K562 (cell line): ENCODE results near the gene HPX. TPM values are rescaled to one million over a fixed set of nuclear protein-coding genes. Genes with fewer than 3 reads are reported as not detected.

Experiments
- ATAC-seq: fragments of 200-7000 bp; cut with Tn5 transposase; 3 replicates; pipeline ENCODE4 v1.9.1; 2020; ENCODE audit warnings: moderate library complexity
- BruUV-seq: library from RNA; stranded (reverse); fragments of 400-500 nt; replicated peaks from 2 replicates; lab custom pipeline; 2021; lab: Mats Ljungman, UMichigan
- CTCF ChIA-PET: fragments of 300-600 bp; formaldehyde crosslinking; extraction: SDS; loops from one replicate; lab custom pipeline; 2021; ENCODE audit warnings: low intra/inter-chr PET ratio; lab: Yijun Ruan, JAX
- POLR2A ChIA-PET: fragments of 300-600, 350-650 bp; sonication (Branson Sonifier 250); formaldehyde crosslinking; extraction: SDS; loops from one replicate; lab custom pipeline; 2021; ENCODE audit warnings: antibody characterized with exemption, inconsistent platforms; lab: Yijun Ruan, JAX
- DNase-seq, 4 experiments: peaks; one replicate each; pipeline versions ENCODE4 v3.0.0 to v3.0.0-alpha.2; 2011 to 2018; ENCODE audit warnings: low spot score in 3 of 4, mixed read lengths in 3 of 4; ENCODE audit errors: extremely low read depth in 1 of 4
- FAIRE-seq: peaks from 2 replicates; lab custom pipeline; 2011; peaks lifted over from hg19 to GRCh38; lab: Jason Lieb, UNC
- H2AFZ ChIP-seq: 2 replicates; pipeline ENCODE4 v1.6.0; 2011; ENCODE audit warnings: low read depth, low read length, control low read depth, inconsistent platforms
- H3K27ac ChIP-seq: fragments of 200-600 bp; 3 replicates; pipeline ENCODE4 v1.8.0; 2011; ENCODE audit warnings: low read depth, mild to moderate bottlenecking, control low read depth, inconsistent platforms, low read length, moderate library complexity, mixed read lengths; ENCODE audit errors: extremely low read depth
- H3K27me3 ChIP-seq, 2 experiments: fragments of 300-600 bp in 1 of 2; 2 replicates in 1 of 2; 3 replicates in 1 of 2; pipeline versions ENCODE4 v1.6.0 to v1.8.0; 2011; ENCODE audit warnings: inconsistent platforms in 2 of 2, low read length in 2 of 2, mild to moderate bottlenecking in 1 of 2, mixed read lengths in 1 of 2, moderate library complexity in 1 of 2; ENCODE audit not compliant: control insufficient read depth in 2 of 2, insufficient read depth in 2 of 2
- H3K36me3 ChIP-seq: fragments of 300-600 bp; 3 replicates; pipeline ENCODE4 v1.8.0; 2011; ENCODE audit warnings: mild to moderate bottlenecking, low read length, inconsistent platforms; ENCODE audit not compliant: control insufficient read depth, insufficient read depth
- H3K4me1 ChIP-seq, 2 experiments: fragments of 200-600 bp in 1 of 2; replicated peaks in 1 of 2; 2 replicates in 1 of 2; 3 replicates in 1 of 2; pipeline versions ENCODE4 v1.5.1 to v1.8.0; 2011; ENCODE audit warnings: inconsistent platforms in 2 of 2, low read length in 2 of 2, mild to moderate bottlenecking in 1 of 2, mixed read lengths in 1 of 2, moderate library complexity in 1 of 2; ENCODE audit not compliant: control insufficient read depth in 2 of 2, insufficient read depth in 2 of 2
- H3K4me2 ChIP-seq: 2 replicates; pipeline ENCODE4 v1.6.1; 2011; ENCODE audit warnings: low read length, control low read depth, inconsistent platforms, mixed read lengths; ENCODE audit not compliant: insufficient read depth
- H3K4me3 ChIP-seq: fragments of 200-600 bp; sonication (generic), shearing (Covaris generic); 2 replicates; pipeline ENCODE4 v1.5.1; 2016; ENCODE audit warnings: control low read depth, inconsistent platforms
- H3K79me2 ChIP-seq: fragments of 200-600 bp; 3 replicates; pipeline ENCODE4 v1.8.0; 2011; ENCODE audit warnings: low read length, inconsistent platforms; ENCODE audit not compliant: control insufficient read depth, insufficient read depth
- H3K9ac ChIP-seq, 2 experiments: 2 replicates each; pipeline versions ENCODE4 v1.6.0 to v1.6.1; 2011; ENCODE audit warnings: low read depth in 2 of 2, low read length in 2 of 2, control low read depth in 1 of 2, inconsistent platforms in 1 of 2, mild to moderate bottlenecking in 1 of 2, mixed read lengths in 1 of 2; ENCODE audit not compliant: insufficient read depth in 1 of 2
- H3K9me1 ChIP-seq: one replicate; pipeline ENCODE4 v1.6.0; 2011; ENCODE audit warnings: inconsistent platforms, mild to moderate bottlenecking, low read length, moderate library complexity; ENCODE audit not compliant: control insufficient read depth, insufficient read depth
- H3K9me3 ChIP-seq: replicated peaks from 2 replicates; pipeline ENCODE4 v1.5.1; 2011; ENCODE audit warnings: low read depth, low read length, inconsistent platforms; ENCODE audit not compliant: control insufficient read depth, insufficient read depth
- H4K20me1 ChIP-seq: replicated peaks from 2 replicates; pipeline ENCODE4 v1.6.1; 2011; ENCODE audit warnings: low read length, inconsistent platforms, mixed read lengths; ENCODE audit not compliant: control insufficient read depth, insufficient read depth
- ARID1B ChIP-seq: fragments of 450-650 bp; IDR thresholded peaks from 2 replicates; pipeline ENCODE4 v1.6.1; 2016; ENCODE audit warnings: antibody characterized with exemption, mild to moderate bottlenecking, inconsistent platforms
- ARID2 ChIP-seq: fragments of 450-650 bp; IDR thresholded peaks from 2 replicates; pipeline ENCODE4 v1.6.1; 2017; ENCODE audit warnings: antibody characterized with exemption, mild to moderate bottlenecking
- BRF2 ChIP-seq: IDR thresholded peaks from 3 replicates; pipeline ENCODE4 v1.6.1; 2011; ENCODE audit warnings: borderline replicate concordance, mild to moderate bottlenecking; ENCODE audit not compliant: insufficient read length, insufficient read depth
- FOSL1 ChIP-seq: fragments of 200-800 bp; sonication (Bioruptor generic); conservative IDR thresholded peaks from 2 replicates; pipeline ENCODE4 v1.6.1; 2016; ENCODE audit warnings: missing genetic modification characterization, missing compliant biosample characterization
- SAFB2 ChIP-seq: fragments of 200-400 bp; formaldehyde crosslinking; IDR thresholded peaks from 2 replicates; pipeline ENCODE4 v1.6.1; 2018; ENCODE audit warnings: borderline replicate concordance, low read length, low read depth, moderate library complexity; ENCODE audit not compliant: severe bottlenecking
- SFPQ ChIP-seq: fragments of 200-400 bp; formaldehyde crosslinking; IDR thresholded peaks from 2 replicates; pipeline ENCODE4 v1.6.1; 2017; ENCODE audit warnings: mild to moderate bottlenecking, low read depth, low read length, moderate library complexity
- SUPT5H ChIP-seq: fragments of 450-650 bp; IDR thresholded peaks from 2 replicates; pipeline ENCODE4 v1.6.1; 2016
- TSC22D4 ChIP-seq: fragments of 450-650 bp; IDR thresholded peaks from 2 replicates; pipeline ENCODE4 v1.6.1; 2016; ENCODE audit warnings: missing genetic modification characterization, missing biosample characterization, control low read depth
- ZNF407 ChIP-seq: fragments of 450-650 bp; IDR thresholded peaks from 2 replicates; pipeline ENCODE4 v1.6.1; 2016; ENCODE audit warnings: low read depth
- ZNF507 ChIP-seq: conservative IDR thresholded peaks from 2 replicates; pipeline ENCODE4 v1.6.1; 2017; ENCODE audit warnings: missing genetic modification characterization, missing compliant biosample characterization
- WGBS: fragments of 100-300 bp; shearing (Covaris generic); methylation state at CpG from one replicate; pipeline ENCODE4 v1.1.6; 2016; ENCODE audit warnings: low coverage, mixed read lengths; ENCODE audit not compliant: insufficient coverage; ENCODE audit errors: missing lambda C conversion rate; 5-methylcytosine and 5-hydroxymethylcytosine counted together
- in situ Hi-C: fragments of 300-500 bp; cut with MboI; formaldehyde crosslinking; loops from 4 replicates; pipeline ENCODE4 v1.15.0; 2018; ENCODE audit warnings: inconsistent platforms, mixed read lengths
- intact Hi-C: fragments of 100-400 bp; cut with micrococcal nuclease; formaldehyde crosslinking; loops from 2 replicates; pipeline ENCODE4 v1.14.2; 2022
- polyA plus RNA-seq, 8 experiments: library from polyadenylated mRNA; depleted of rRNA in 4 of 8; stranded (reverse) in 5 of 8; unstranded in 3 of 8; fragments of >200 nt; fragmentation: Nextera tagmentation in 2 of 8; fragmentation: Illumina TruSeq in 1 of 8; extraction: Ambion mirVana in 2 of 8; extraction: Trizol in 1 of 8; gene quantifications; 2 replicates each; pipeline versions ENCODE4 v1.2.1 to v1.2.3, GENCODE V29; 2011 to 2014; ENCODE audit warnings: inconsistent platforms in 1 of 8, missing spikeins in 1 of 8
- total RNA-seq, 7 experiments: library from RNA; depleted of rRNA in 6 of 7; stranded (reverse); fragments of >200 nt in 6 of 7; fragmentation: Illumina TruSeq in 2 of 7; extraction: Trizol in 2 of 7; gene quantifications; 2 replicates each; pipeline versions ENCODE4 v1.2.1 to v1.2.3, GENCODE V29; 2011 to 2021; ENCODE audit warnings: low replicate concordance in 1 of 7

Gene HPX
- total and polyA plus RNA-seq, 9 of the 15 experiments (the other 6 are each of a cell fraction or from before 2014, with no cell fraction given) = 0.12 to 1.2 (median 0.49) TPM; not detected in 1

- no peak overlapping the region for H3K9ac ChIP-seq
- H3K4me3 ChIP-seq = no peak overlapping the region
- peaks cover 0 to 7% of the 10 kb centered on the region in 2 experiments; a peak in 3 of 5 replicates for H3K4me1 ChIP-seq
- 0 out of 2 replicates have a peak, but pooled peaks cover 3% of the 10 kb centered on the region for H4K20me1 ChIP-seq
- POLR2A ChIA-PET = interaction anchor here (0.5 to 1.5 kb wide), 4 partner anchors 8 to 57 kb away, joined by 3 to 5 read pairs (median 3); partner anchors contain the start of gene APBB1
- H3K9me3 ChIP-seq = no peaks in the 10 kb centered on the region
- in situ Hi-C loops = no loop called here
- H3K36me3 ChIP-seq = no peaks in the 10 kb centered on the region
- H3K27ac ChIP-seq = no peak overlapping the region
- no peak for ATAC-seq
- peaks cover 25 to 64% of the 10 kb centered on the region in 2 experiments; a peak in 4 of 5 replicates for H3K27me3 ChIP-seq
- CTCF ChIA-PET = no interaction called here
- intact Hi-C loops = no loop called here
- no peak overlapping the region for H2AFZ ChIP-seq
- no peaks in the 10 kb centered on the region for H3K79me2 ChIP-seq
- 10% methylated on average over 8 of the region's 8 CpGs for WGBS
- DNase-seq = no peak
- FAIRE-seq = no peak
- H3K9me1 ChIP-seq = no peaks in the 10 kb centered on the region
- no TSS peak for BruUV-seq
- H3K4me2 ChIP-seq = no peak overlapping the region
- TF ChIP-seq ARID2 (no peak), ARID1B (no peak), SUPT5H (no peak), ZNF407 (no peak), FOSL1 (no peak), SAFB2 (no peak), ZNF507 (no peak), BRF2 (no peak), SFPQ (no peak), TSC22D4 (tag) (no peak)
Measured at GRCh38 chr11:6403539-6403938, 37.2 kb downstream of the HPX start.
